Mammary epithelial cell (primary cell): ENCODE data around the gene TNS4.

Source experiments
- EZH2 ChIP-seq: IDR thresholded peaks from 2 replicates; pipeline ENCODE4 v1.6.1; 2012; ENCODE audit warnings: low read length, inconsistent platforms, borderline replicate concordance
- TF ChIP-seq, protein P1 (sequence below), 2 donors: IDR thresholded peaks in 1 of 2; conservative IDR thresholded peaks in 1 of 2; 2 replicates each; pipeline ENCODE4 v1.5.1; 2011 to 2012; ENCODE audit warnings: inconsistent platforms in 2 of 2, low read length in 2 of 2, mild to moderate bottlenecking in 2 of 2, control low read depth in 1 of 2, low read depth in 1 of 2; ENCODE audit not compliant: insufficient read depth in 1 of 2; ENCODE audit errors: extremely low read depth in 1 of 2

DNA sequence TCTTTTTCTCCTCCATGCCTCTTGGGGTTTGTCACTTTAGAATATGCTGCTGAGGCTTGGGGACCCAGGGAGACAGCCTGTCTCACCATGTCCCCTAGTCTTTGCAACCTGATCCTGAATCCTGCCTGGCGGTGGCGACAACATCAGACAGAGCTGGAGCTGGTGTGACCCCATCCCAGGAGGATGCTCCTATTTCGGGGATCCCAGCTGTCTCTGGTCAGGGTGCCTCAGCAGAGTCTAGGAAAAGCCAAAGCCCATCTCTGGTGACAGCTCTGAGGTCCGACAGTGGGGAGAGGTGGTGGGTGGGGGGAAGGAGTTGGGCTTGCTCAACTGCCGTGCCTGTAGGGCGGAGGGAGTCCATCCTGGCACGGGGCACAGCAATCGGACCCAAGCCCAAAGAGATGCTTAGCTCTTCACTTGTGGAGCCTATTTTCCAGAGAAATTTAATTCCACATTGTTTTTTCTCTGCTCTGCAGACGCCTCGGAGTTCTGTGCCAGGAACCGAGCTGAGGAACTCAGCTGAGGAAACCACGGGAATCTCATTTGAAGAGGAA is 10.3 kb upstream of the TNS4 start:
- TF ChIP-seq, protein P1, sequence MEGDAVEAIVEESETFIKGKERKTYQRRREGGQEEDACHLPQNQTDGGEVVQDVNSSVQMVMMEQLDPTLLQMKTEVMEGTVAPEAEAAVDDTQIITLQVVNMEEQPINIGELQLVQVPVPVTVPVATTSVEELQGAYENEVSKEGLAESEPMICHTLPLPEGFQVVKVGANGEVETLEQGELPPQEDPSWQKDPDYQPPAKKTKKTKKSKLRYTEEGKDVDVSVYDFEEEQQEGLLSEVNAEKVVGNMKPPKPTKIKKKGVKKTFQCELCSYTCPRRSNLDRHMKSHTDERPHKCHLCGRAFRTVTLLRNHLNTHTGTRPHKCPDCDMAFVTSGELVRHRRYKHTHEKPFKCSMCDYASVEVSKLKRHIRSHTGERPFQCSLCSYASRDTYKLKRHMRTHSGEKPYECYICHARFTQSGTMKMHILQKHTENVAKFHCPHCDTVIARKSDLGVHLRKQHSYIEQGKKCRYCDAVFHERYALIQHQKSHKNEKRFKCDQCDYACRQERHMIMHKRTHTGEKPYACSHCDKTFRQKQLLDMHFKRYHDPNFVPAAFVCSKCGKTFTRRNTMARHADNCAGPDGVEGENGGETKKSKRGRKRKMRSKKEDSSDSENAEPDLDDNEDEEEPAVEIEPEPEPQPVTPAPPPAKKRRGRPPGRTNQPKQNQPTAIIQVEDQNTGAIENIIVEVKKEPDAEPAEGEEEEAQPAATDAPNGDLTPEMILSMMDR (conservative IDR thresholded peaks at IDR 0.05 in 1 of 2, IDR thresholded peaks at IDR 0.05 in 1 of 2; ENCODE audit: extremely low read depth in 1 of 2, insufficient read depth in 1 of 2, low read depth in 1 of 2, low read length in 2 of 2), result no peak
- no peak for TF ChIP-seq EZH2
